ENCODE results near the gene CCDC157. TPM values are rescaled to one million over a fixed set of nuclear protein-coding genes. Genes with fewer than 3 reads are reported as not detected.

Gene CCDC157
- total RNA-seq, 6 donors from 2014 or later, result 3.3 to 16.8 (median 7.9) TPM

GRCh38 chr22:30406400-30406799, 49.6 kb downstream of the CCDC157 start:
- WGBS, 2 donors, result 90 to 98% methylated on average over 6 of the region's 6 CpGs
- no peak for TF ChIP-seq POLR2AphosphoS5 (IDR thresholded peaks at IDR 0.05)
- no peak for TF ChIP-seq EP300 (IDR thresholded peaks at IDR 0.05)
- TF ChIP-seq POLR2A (IDR thresholded peaks at IDR 0.05), result no peak
- no peak for TF ChIP-seq CTCF (IDR thresholded peaks at IDR 0.05)
- Histone ChIP-seq H3K27ac (no peak overlapping the region), H3K4me3 (no peak overlapping the region), H3K27me3 (no peaks in the 10 kb centered on the region), H3K9me3 (no peaks in the 10 kb centered on the region), H3K4me1 (no peaks in the 10 kb centered on the region), H3K36me3 (peaks cover 0 to 31% (median 7%) of the 10 kb centered on the region in 4 donors)
- DNase-seq (no peak), ATAC-seq (ENCODE audit: low FRiP score in 2 of 2) (no peak)

GRCh38 chr22:30408388-30409102, 51.7 kb downstream of the CCDC157 start:
- 82 to 84% methylated on average over 13 of the region's 13 CpGs for WGBS, 2 donors
- no peak for TF ChIP-seq EP300 (IDR thresholded peaks at IDR 0.05)
- no peak for TF ChIP-seq POLR2AphosphoS5 (IDR thresholded peaks at IDR 0.05)
- no peak for TF ChIP-seq CTCF (IDR thresholded peaks at IDR 0.05)
- no peak for TF ChIP-seq POLR2A (IDR thresholded peaks at IDR 0.05)
- H3K27me3 ChIP-seq, result no peaks in the 10 kb centered on the region
- H3K27ac ChIP-seq, result no peak overlapping the region
- peaks cover 0 to 42% (median 7%) of the 10 kb centered on the region in 4 donors for H3K36me3 ChIP-seq
- H3K9me3 ChIP-seq, result no peaks in the 10 kb centered on the region
- no peaks in the 10 kb centered on the region for H3K4me1 ChIP-seq
- DNase-seq, result no peak
- ATAC-seq (ENCODE audit: low FRiP score in 2 of 2), result peak in 1 of 2 donors; percentile 73
- H3K4me3 ChIP-seq, result no peak overlapping the region

- H3K4me3 ChIP-seq, result no peak overlapping the region
- no peak overlapping the region for H3K27ac ChIP-seq
- ATAC-seq (ENCODE audit: low FRiP score in 2 of 2), result no peak
- peaks cover 4 to 63% (median 21%) of the 10 kb centered on the region in 4 donors for H3K36me3 ChIP-seq
- DNase-seq, result no peak
- H3K4me1 ChIP-seq, result no peaks in the 10 kb centered on the region
- H3K9me3 ChIP-seq, result no peaks in the 10 kb centered on the region
- TF ChIP-seq POLR2AphosphoS5 (IDR thresholded peaks at IDR 0.05) (no peak), CTCF (IDR thresholded peaks at IDR 0.05) (no peak), EP300 (IDR thresholded peaks at IDR 0.05) (no peak), POLR2A (IDR thresholded peaks at IDR 0.05) (no peak)
- WGBS, 2 donors, result 74 to 82% methylated on average over 3 of the region's 3 CpGs
- H3K27me3 ChIP-seq, result no peaks in the 10 kb centered on the region
These were observed 55.0 kb downstream of the CCDC157 start for GRCh38 chr22:30411780-30412179.

GRCh38 chr22:30413001-30413400, 56.2 kb downstream of the CCDC157 start:
- WGBS, 2 donors, result 85 to 88% methylated on average over 4 of the region's 4 CpGs
- no peak for TF ChIP-seq POLR2AphosphoS5 (IDR thresholded peaks at IDR 0.05)
- no peak for TF ChIP-seq POLR2A (IDR thresholded peaks at IDR 0.05)
- no peak for TF ChIP-seq EP300 (IDR thresholded peaks at IDR 0.05)
- no peak for TF ChIP-seq CTCF (IDR thresholded peaks at IDR 0.05)
- no peak overlapping the region for H3K4me3 ChIP-seq
- ATAC-seq (ENCODE audit: low FRiP score in 2 of 2) (no peak), DNase-seq (no peak)
- H3K36me3 ChIP-seq, result peaks cover 8 to 66% (median 24%) of the 10 kb centered on the region in 4 donors
- no peaks in the 10 kb centered on the region for H3K4me1 ChIP-seq
- H3K27me3 ChIP-seq, result no peaks in the 10 kb centered on the region
- H3K27ac ChIP-seq, result no peak overlapping the region
- no peaks in the 10 kb centered on the region for H3K9me3 ChIP-seq

Measured in upper lobe of left lung (tissue), 6 donors.